Measurements from ENCODE around the gene JAK1. TPM values are rescaled to one million over a fixed set of nuclear protein-coding genes. Genes with fewer than 3 reads are reported as not detected.

The JAK1 gene
- total and polyA plus RNA-seq, 2 of the 8 experiments (the other 6 are each of a cell fraction or from before 2014, with no cell fraction given), result 7.8 to 24.5 TPM

GRCh38 chr1:64834734-64835133 is 131.6 kb downstream of the JAK1 start (continued):
- TF ChIP-seq SIN3A (conservative IDR thresholded peaks at IDR 0.05 in 1 of 2, IDR thresholded peaks at IDR 0.05 in 1 of 2; ENCODE audit: low read depth in 1 of 2, low read length in 2 of 2) (no peak), TAF1 (IDR thresholded peaks at IDR 0.05; ENCODE audit: low read depth, low read length) (no peak), GTF2F1 (IDR thresholded peaks at IDR 0.05; ENCODE audit: borderline replicate concordance, low read depth, low read length) (no peak), SP4 (IDR thresholded peaks at IDR 0.05; ENCODE audit: low read length) (no peak), CREB1 (IDR thresholded peaks at IDR 0.05) (no peak), RAD21 (IDR thresholded peaks at IDR 0.05 in 1 of 2, conservative IDR thresholded peaks at IDR 0.05 in 1 of 2; ENCODE audit: low read depth in 2 of 2, low read length in 2 of 2) (no peak)
- TF ChIP-seq, protein P1, sequence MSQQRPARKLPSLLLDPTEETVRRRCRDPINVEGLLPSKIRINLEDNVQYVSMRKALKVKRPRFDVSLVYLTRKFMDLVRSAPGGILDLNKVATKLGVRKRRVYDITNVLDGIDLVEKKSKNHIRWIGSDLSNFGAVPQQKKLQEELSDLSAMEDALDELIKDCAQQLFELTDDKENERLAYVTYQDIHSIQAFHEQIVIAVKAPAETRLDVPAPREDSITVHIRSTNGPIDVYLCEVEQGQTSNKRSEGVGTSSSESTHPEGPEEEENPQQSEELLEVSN (IDR thresholded peaks at IDR 0.05), result no peak

All from H1 (cell line).